ENCODE results near the gene MOSMO.
A peak's percentile ranks its signal among the peaks of the same experiment; 100 is the strongest.
"Not testable (repeated sequence)": the region's sequence is repeated elsewhere in the genome, so short reads cannot be mapped to it uniquely, and the experiment has no call there.

The MOSMO gene

GRCh38 chr16:22003195-22003594 is 4.7 kb upstream of the MOSMO start:
- no peak for DNase-seq (ENCODE audit: low read depth)

GRCh38 chr16:22004341-22004740 is 3.6 kb upstream of the MOSMO start:
- DNase-seq (ENCODE audit: low read depth): no peak

- no peak for DNase-seq (ENCODE audit: low read depth)
These were observed 2.2 kb upstream of the MOSMO start for GRCh38 chr16:22005746-22006145.

- no peak for DNase-seq (ENCODE audit: low read depth)
These were observed 1.3 kb upstream of the MOSMO start for GRCh38 chr16:22006636-22007035.

GRCh38 chr16:22007159-22007508 is 777 bp upstream of the MOSMO start:
- no peak for DNase-seq (ENCODE audit: low read depth)

GRCh38 chr16:22008215-22009059 is 526 bp downstream of the MOSMO start:
- peak; percentile 49 for DNase-seq (ENCODE audit: low read depth)

- DNase-seq (ENCODE audit: low read depth): no peak
These were observed 3.0 kb downstream of the MOSMO start for GRCh38 chr16:22010902-22011301.

GRCh38 chr16:22012241-22012640 is 4.3 kb downstream of the MOSMO start:
- no peak for DNase-seq (ENCODE audit: low read depth)

- DNase-seq (ENCODE audit: low read depth): no peak
These were observed 5.6 kb downstream of the MOSMO start for GRCh38 chr16:22013486-22013885.

- DNase-seq (ENCODE audit: low read depth): no peak
These were observed 6.5 kb downstream of the MOSMO start for GRCh38 chr16:22014271-22014873.

- no peak for DNase-seq (ENCODE audit: low read depth)
These were observed 9.0 kb downstream of the MOSMO start for GRCh38 chr16:22016927-22017326.

GRCh38 chr16:22018559-22018958 is 10.6 kb downstream of the MOSMO start:
- DNase-seq (ENCODE audit: low read depth): peak; percentile 53

GRCh38 chr16:22022151-22022550 is 14.2 kb downstream of the MOSMO start:
- no peak for DNase-seq (ENCODE audit: low read depth)

- DNase-seq (ENCODE audit: low read depth): no peak
These were observed 15.6 kb downstream of the MOSMO start for GRCh38 chr16:22023505-22023904.

GRCh38 chr16:22024785-22025184 is 16.9 kb downstream of the MOSMO start:
- DNase-seq (ENCODE audit: low read depth): not testable (repeated sequence)

- DNase-seq (ENCODE audit: low read depth): no peak
These were observed 19.7 kb downstream of the MOSMO start for GRCh38 chr16:22027633-22028032.

GRCh38 chr16:22029632-22030031 is 21.7 kb downstream of the MOSMO start:
- DNase-seq (ENCODE audit: low read depth): no peak

GRCh38 chr16:22030087-22030812 is 22.3 kb downstream of the MOSMO start:
- no peak for DNase-seq (ENCODE audit: low read depth)

- DNase-seq (ENCODE audit: low read depth): no peak
These were observed 23.7 kb downstream of the MOSMO start for GRCh38 chr16:22031483-22032083.

GRCh38 chr16:22034503-22034902 is 26.6 kb downstream of the MOSMO start:
- DNase-seq (ENCODE audit: low read depth): no peak

- no peak for DNase-seq (ENCODE audit: low read depth)
These were observed 27.2 kb downstream of the MOSMO start for GRCh38 chr16:22035153-22035552.

GRCh38 chr16:22043882-22044281 is 36.0 kb downstream of the MOSMO start:
- DNase-seq (ENCODE audit: low read depth): not testable (repeated sequence)

- DNase-seq (ENCODE audit: low read depth): not testable (repeated sequence)
These were observed 38.0 kb downstream of the MOSMO start for GRCh38 chr16:22045888-22046287.
